Measurements from ENCODE around the gene PEA15.

DNA sequence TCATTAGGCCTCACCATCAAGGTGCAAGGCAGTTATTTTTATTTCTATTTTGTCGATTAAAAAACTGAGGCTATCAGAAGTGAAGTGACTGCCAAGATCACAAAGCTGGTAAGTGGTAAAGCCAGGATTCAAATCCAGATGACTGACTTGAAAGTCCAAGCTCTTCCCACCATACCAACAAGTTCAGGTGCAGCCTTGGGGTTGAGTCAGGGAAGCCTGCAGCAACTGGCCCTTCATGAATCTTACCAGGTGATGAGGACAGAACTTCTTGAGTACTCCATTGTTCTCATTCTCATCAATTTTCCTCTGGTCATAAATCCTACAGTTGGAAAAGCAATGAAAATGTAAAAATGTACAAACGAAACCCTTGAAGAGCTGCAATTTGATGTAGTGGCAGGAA lies 20.2 kb downstream of the PEA15 start:
- TF ChIP-seq, protein P1, sequence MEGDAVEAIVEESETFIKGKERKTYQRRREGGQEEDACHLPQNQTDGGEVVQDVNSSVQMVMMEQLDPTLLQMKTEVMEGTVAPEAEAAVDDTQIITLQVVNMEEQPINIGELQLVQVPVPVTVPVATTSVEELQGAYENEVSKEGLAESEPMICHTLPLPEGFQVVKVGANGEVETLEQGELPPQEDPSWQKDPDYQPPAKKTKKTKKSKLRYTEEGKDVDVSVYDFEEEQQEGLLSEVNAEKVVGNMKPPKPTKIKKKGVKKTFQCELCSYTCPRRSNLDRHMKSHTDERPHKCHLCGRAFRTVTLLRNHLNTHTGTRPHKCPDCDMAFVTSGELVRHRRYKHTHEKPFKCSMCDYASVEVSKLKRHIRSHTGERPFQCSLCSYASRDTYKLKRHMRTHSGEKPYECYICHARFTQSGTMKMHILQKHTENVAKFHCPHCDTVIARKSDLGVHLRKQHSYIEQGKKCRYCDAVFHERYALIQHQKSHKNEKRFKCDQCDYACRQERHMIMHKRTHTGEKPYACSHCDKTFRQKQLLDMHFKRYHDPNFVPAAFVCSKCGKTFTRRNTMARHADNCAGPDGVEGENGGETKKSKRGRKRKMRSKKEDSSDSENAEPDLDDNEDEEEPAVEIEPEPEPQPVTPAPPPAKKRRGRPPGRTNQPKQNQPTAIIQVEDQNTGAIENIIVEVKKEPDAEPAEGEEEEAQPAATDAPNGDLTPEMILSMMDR (IDR thresholded peaks at IDR 0.05), result no peak
- TF ChIP-seq POLR2AphosphoS5 (IDR thresholded peaks at IDR 0.05), result no peak

All from breast epithelium (tissue), 3 donors.